Neural cell (in vitro differentiated cells): Measurements from ENCODE around the gene ADISSP.

ENCODE experiments used
- CTCF ChIP-seq: fragments of 450-650 bp; IDR thresholded peaks from 2 replicates; pipeline ENCODE4 v1.5.1; 2014; ENCODE audit warnings: antibody characterized with exemption, mild to moderate bottlenecking, moderate library complexity; ENCODE audit not compliant: poor library complexity, severe bottlenecking
- POLR2AphosphoS5 ChIP-seq: IDR thresholded peaks from 2 replicates; pipeline ENCODE4 v1.6.1; 2012

- TF ChIP-seq CTCF (peak; percentile 60), POLR2AphosphoS5 (no peak)
These were observed 28.2 kb upstream of the ADISSP start, which contains the start of gene CDC25B for GRCh38 chr20:3795511-3796468.
